ENCODE data around the gene MYO15B. TPM values are rescaled to one million over a fixed set of nuclear protein-coding genes. Genes with fewer than 3 reads are reported as not detected.

Gene MYO15B
- total and polyA plus RNA-seq, 2 donors: 78.1 to 108 TPM

- no peak overlapping the region for H3K27ac ChIP-seq (ENCODE audit: low read depth)
- no peak for DNase-seq (ENCODE audit: extremely low spot score)
- no peaks in the 10 kb centered on the region for H3K4me1 ChIP-seq (ENCODE audit: insufficient read depth)
- 90% methylated on average over 27 of the region's 27 CpGs for WGBS
- no peak overlapping the region for H3K4me3 ChIP-seq (ENCODE audit: low read depth, low read length)
- no peaks in the 10 kb centered on the region for H3K36me3 ChIP-seq (ENCODE audit: insufficient read depth)
Measured at GRCh38 chr17:75612906-75613626, 25.5 kb downstream of the MYO15B start.

- Histone ChIP-seq H3K36me3 (ENCODE audit: insufficient read depth) (no peaks in the 10 kb centered on the region), H3K27ac (ENCODE audit: low read depth) (no peak overlapping the region)
- WGBS: 88% methylated on average over 12 of the region's 12 CpGs
Measured at GRCh38 chr17:75614006-75614405, 26.4 kb downstream of the MYO15B start.

DNA sequence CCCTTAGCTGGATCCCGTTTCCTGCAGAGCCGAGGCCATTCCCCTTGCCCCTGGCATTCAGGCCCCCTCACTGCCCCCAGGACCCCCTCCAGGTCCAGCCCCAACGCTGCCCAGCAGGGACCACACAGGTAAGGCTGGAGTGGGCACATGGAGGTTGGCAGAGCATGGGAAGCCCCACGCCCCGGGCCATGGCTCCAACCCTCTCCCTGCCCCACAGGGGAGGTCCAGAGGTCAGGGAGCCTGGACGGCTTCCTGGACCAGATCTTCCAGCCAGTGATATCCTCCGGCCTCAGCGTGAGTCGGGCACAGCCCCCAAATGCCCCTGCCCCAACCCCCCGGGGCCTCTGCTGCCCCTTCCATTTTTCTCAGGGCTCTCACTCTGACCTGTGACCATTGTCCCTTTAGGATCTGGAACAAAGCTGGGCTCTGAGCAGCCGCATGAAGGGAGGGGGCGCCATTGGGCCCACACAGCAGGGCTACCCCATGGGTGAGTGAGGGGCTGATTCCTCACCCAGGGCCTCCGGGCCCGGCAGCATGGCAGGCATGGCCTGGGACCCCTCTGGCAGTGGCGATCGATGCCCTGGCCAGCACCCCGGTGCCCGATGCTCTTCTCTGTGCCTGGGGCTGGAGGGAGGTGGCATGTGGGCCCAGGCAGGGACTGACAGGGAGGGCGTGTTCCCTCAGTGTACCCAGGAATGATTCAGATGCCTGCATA is 27.1 kb downstream of the MYO15B start:
- no peak for DNase-seq (ENCODE audit: extremely low spot score)
- H3K27ac ChIP-seq (ENCODE audit: low read depth): no peak overlapping the region
- no peak overlapping the region for H3K4me3 ChIP-seq (ENCODE audit: low read depth, low read length)
- no peaks in the 10 kb centered on the region for H3K4me1 ChIP-seq (ENCODE audit: insufficient read depth)
- H3K36me3 ChIP-seq (ENCODE audit: insufficient read depth): no peaks in the 10 kb centered on the region
- WGBS: 87% methylated on average over 19 of the region's 19 CpGs

More at GRCh38 chr17:75614006-75614405, 26.4 kb downstream of the MYO15B start:
- DNase-seq (ENCODE audit: extremely low spot score): no peak
- no peak overlapping the region for H3K4me3 ChIP-seq (ENCODE audit: low read depth, low read length)
- H3K4me1 ChIP-seq (ENCODE audit: insufficient read depth): no peaks in the 10 kb centered on the region

GRCh38 chr17:75615301-75615700 is 27.7 kb downstream of the MYO15B start:
- WGBS: 90% methylated on average over 11 of the region's 11 CpGs
- no peak overlapping the region for H3K27ac ChIP-seq (ENCODE audit: low read depth)
- no peaks in the 10 kb centered on the region for H3K4me1 ChIP-seq (ENCODE audit: insufficient read depth)
- no peak overlapping the region for H3K4me3 ChIP-seq (ENCODE audit: low read depth, low read length)
- H3K36me3 ChIP-seq (ENCODE audit: insufficient read depth): no peaks in the 10 kb centered on the region
- no peak for DNase-seq (ENCODE audit: extremely low spot score)

DNA sequence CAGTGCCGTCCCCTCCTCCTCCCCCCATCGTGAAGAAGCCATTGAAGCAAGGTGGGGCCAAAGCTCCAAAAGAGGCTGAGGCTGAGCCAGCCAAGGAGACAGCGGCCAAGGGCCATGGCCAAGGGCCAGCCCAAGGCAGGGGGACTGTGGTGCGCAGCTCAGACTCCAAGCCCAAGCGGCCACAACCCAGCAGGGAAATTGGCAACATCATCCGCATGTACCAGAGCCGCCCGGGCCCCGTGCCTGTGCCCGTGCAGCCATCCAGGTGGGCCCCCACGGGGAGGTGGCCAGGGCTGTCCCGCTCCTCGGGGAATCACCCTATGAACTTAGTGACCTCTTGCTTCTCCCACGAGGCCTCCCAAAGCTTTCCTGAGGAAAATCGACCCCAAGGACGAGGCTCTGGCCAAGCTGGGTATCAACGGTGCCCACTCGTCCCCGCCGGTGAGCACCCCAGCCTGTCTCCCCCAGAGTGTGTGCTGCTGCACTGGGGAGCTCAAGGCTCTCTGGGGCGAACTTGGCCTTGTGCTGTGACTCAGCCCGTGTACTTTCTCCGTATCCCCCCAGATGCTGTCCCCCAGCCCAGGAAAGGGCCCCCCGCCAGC is 29.0 kb downstream of the MYO15B start:
- no peaks in the 10 kb centered on the region for H3K36me3 ChIP-seq (ENCODE audit: insufficient read depth)
- 90% methylated on average over 24 of the region's 24 CpGs for WGBS

DNA sequence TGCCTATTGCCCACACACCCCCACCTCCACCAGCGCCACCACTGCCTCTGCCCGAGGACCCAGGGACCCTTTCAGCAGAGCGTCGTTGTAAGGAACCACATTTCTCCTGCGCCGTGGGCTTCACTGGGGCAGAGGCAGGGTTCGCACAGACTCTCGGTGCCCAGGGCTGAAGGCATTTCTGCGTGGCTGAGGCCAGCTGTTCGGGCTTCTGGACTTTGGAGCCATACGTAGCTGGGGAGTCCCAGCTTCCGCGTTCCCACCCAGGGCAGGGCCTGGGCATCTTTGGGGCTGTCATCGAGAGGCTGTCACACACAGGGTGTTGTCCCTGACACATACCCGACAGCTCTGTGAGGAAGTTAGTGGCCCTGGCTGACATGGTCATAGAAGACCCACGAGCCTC is 29.6 kb downstream of the MYO15B start:
- Histone ChIP-seq H3K4me1 (ENCODE audit: insufficient read depth) (no peaks in the 10 kb centered on the region), H3K27ac (ENCODE audit: low read depth) (no peak overlapping the region), H3K4me3 (ENCODE audit: low read depth, low read length) (no peak overlapping the region), H3K36me3 (ENCODE audit: insufficient read depth) (no peaks in the 10 kb centered on the region)
- DNase-seq (ENCODE audit: extremely low spot score): no peak
- 93% methylated on average over 16 of the region's 16 CpGs for WGBS

More for the DNA sequence above, 29.0 kb downstream of the MYO15B start:
- H3K27ac ChIP-seq (ENCODE audit: low read depth): no peak overlapping the region
- H3K4me1 ChIP-seq (ENCODE audit: insufficient read depth): no peaks in the 10 kb centered on the region
- no peak for DNase-seq (ENCODE audit: extremely low spot score)
- no peak overlapping the region for H3K4me3 ChIP-seq (ENCODE audit: low read depth, low read length)

DNA sequence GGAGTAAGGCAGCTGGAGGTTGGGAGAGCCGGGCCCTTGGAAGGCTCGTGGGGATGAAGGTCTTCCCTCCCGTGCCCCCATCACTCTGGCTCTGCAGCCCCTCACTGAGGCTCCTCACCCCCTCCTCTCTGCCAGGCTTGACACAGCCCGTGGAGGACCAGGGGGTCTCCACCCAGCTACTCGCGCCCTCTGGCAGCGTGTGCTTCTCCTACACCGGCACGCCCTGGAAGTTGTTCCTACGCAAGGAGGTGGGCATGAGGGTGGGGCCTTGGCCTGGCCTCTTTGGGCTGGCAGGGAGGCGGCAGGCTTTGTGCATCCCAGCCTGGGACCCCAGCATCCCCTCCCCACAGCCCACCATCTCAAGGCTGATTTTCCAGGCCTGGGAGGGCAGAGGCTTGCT is 30.1 kb downstream of the MYO15B start:
- no peaks in the 10 kb centered on the region for H3K4me1 ChIP-seq (ENCODE audit: insufficient read depth)
- H3K4me3 ChIP-seq (ENCODE audit: low read depth, low read length): no peak overlapping the region
- DNase-seq (ENCODE audit: extremely low spot score): no peak
- 90% methylated on average over 11 of the region's 11 CpGs for WGBS
- no peaks in the 10 kb centered on the region for H3K36me3 ChIP-seq (ENCODE audit: insufficient read depth)
- no peak overlapping the region for H3K27ac ChIP-seq (ENCODE audit: low read depth)

DNA sequence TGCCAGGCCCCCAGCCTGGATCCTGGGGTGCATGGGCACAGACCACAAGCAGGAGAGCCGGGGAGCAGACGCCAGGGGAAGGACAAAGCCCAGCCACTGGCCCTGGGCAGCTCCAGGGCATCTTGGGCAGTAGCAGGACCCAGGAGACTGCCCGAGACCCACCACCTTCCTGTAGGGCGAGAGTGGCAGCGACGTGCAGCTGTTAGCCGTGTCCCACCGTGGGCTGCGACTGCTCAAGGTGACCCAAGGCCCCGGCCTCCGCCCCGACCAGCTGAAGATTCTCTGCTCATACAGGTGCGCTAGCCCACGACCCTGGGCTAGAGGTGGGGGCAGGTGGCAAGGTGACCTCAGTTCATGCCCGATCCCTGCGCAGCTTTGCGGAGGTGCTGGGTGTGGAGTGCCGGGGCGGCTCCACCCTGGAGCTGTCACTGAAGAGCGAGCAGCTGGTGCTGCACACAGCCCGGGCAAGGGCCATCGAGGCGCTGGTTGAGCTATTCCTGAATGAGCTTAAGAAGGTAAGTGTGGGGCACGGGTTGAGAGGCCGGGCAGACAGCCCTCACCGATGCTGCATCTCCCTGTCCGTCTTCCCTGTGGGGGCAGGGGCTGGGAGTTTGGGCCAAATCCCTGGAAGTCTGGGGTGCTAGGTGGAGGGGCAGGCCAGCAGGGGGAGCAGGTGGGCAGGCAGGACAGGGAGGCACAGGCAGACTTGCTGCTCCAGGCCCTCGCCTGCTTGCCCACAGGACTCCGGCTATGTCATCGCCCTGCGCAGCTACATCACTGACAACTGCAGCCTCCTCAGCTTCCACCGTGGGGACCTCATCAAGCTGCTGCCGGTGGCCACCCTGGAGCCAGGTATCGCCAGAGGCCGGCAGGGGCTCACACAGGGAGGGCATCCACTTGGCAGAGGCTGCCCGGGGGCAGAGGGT is 32.2 kb downstream of the MYO15B start:
- no peak overlapping the region for H3K27ac ChIP-seq (ENCODE audit: low read depth)
- 82% methylated on average over 36 of the region's 36 CpGs for WGBS
- no peaks in the 10 kb centered on the region for H3K36me3 ChIP-seq (ENCODE audit: insufficient read depth)
- H3K4me3 ChIP-seq (ENCODE audit: low read depth, low read length): no peak overlapping the region
- no peak for DNase-seq (ENCODE audit: extremely low spot score)
- no peaks in the 10 kb centered on the region for H3K4me1 ChIP-seq (ENCODE audit: insufficient read depth)

DNA sequence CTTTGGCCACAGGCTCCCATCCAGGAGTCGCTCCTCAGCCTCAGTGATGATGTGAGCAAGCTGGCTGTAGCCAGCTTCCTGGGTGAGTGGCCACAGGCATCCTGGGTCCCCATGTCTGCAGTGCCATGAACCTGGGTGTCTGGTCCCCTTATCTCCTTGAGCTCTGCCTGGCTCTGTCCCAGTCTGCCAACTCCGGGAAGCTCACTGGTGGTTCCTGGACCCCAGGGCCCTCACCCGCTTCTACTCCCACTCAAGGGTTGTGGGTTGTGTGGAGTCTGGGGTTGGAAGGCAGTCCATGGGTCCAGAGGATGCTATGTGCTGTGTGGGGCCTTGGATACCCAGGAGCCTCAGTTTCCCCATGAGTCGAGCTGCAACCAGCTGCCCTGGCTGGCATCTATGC is 33.9 kb downstream of the MYO15B start:
- no peak for DNase-seq (ENCODE audit: extremely low spot score)
- Histone ChIP-seq H3K4me1 (ENCODE audit: insufficient read depth) (no peaks in the 10 kb centered on the region), H3K4me3 (ENCODE audit: low read depth, low read length) (no peak overlapping the region), H3K36me3 (ENCODE audit: insufficient read depth) (no peaks in the 10 kb centered on the region), H3K27ac (ENCODE audit: low read depth) (no peak overlapping the region)
- 91% methylated on average over 4 of the region's 4 CpGs for WGBS

DNA sequence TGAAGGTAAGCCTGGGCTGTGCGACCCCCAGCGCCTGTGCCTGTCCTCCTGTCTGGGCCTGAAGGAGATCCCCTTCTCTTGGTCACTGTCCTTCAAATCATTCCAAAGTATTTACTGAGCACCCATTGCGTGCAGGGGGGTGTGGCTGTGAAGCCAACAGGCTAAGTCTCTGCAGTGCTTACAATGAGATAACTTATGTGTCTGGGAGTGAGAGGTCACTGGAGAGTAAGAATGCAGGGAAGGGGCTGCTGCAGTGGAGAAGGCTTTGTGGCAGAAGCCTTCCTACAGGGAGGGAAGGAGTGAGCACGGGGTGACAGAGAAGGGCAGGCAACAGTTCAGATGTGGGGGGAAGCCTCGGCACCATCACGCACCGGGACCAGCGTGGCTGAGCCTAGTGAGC is 34.5 kb downstream of the MYO15B start:
- Histone ChIP-seq H3K36me3 (ENCODE audit: insufficient read depth) (no peaks in the 10 kb centered on the region), H3K4me1 (ENCODE audit: insufficient read depth) (no peaks in the 10 kb centered on the region), H3K27ac (ENCODE audit: low read depth) (no peak overlapping the region), H3K4me3 (ENCODE audit: low read depth, low read length) (no peak overlapping the region)
- WGBS: 84% methylated on average over 8 of the region's 8 CpGs
- DNase-seq (ENCODE audit: extremely low spot score): no peak

GRCh38 chr17:75622771-75623273 is 35.2 kb downstream of the MYO15B start:
- DNase-seq (ENCODE audit: extremely low spot score): no peak
- no peak overlapping the region for H3K27ac ChIP-seq (ENCODE audit: low read depth)
- no peaks in the 10 kb centered on the region for H3K4me1 ChIP-seq (ENCODE audit: insufficient read depth)
- 89% methylated on average over 15 of the region's 15 CpGs for WGBS
- no peak overlapping the region for H3K4me3 ChIP-seq (ENCODE audit: low read depth, low read length)
- H3K36me3 ChIP-seq (ENCODE audit: insufficient read depth): no peaks in the 10 kb centered on the region

GRCh38 chr17:75623386-75623785 is 35.8 kb downstream of the MYO15B start:
- WGBS: 86% methylated on average over 9 of the region's 9 CpGs
- DNase-seq (ENCODE audit: extremely low spot score): no peak
- Histone ChIP-seq H3K4me1 (ENCODE audit: insufficient read depth) (no peaks in the 10 kb centered on the region), H3K27ac (ENCODE audit: low read depth) (no peak overlapping the region), H3K4me3 (ENCODE audit: low read depth, low read length) (no peak overlapping the region), H3K36me3 (ENCODE audit: insufficient read depth) (no peaks in the 10 kb centered on the region)

DNA sequence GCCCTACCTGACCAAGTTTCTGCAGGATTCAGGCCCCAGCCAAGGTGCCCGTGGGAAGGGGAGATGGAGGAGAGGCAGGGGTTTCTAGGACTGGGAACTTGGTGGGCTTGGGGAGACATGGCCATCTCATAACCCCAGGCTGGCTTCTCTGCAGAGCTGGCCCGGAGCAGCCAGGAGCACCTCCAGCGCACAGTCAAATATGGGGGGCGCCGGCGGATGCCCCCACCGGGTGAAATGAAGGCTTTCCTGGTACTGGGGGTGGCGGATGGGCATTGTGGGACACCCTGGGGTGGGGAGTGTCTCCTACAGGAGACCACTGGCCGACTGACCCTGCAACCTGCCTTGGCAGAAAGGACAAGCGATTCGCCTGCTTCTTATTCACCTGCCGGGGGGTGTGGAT is 36.4 kb downstream of the MYO15B start:
- no peak for DNase-seq (ENCODE audit: extremely low spot score)
- H3K4me3 ChIP-seq (ENCODE audit: low read depth, low read length): no peak overlapping the region
- no peaks in the 10 kb centered on the region for H3K4me1 ChIP-seq (ENCODE audit: insufficient read depth)
- WGBS: 93% methylated on average over 12 of the region's 12 CpGs
- H3K27ac ChIP-seq (ENCODE audit: low read depth): no peak overlapping the region
- H3K36me3 ChIP-seq (ENCODE audit: insufficient read depth): no peaks in the 10 kb centered on the region

Measured in urinary bladder (tissue), 4 donors.